Hematopoietic multipotent progenitor cell treated with erythropoietin and hydrocortisone succinate and interleukin-3 and kit ligand, for 8 days (in vitro differentiated cells): ENCODE data around the gene DDX23.

Source experiments
- DNase-seq: peaks from one replicate; pipeline ENCODE4 v3.0.0-alpha.2; 2015

The DDX23 gene

GRCh38 chr12:48794870-48795269 lies 57.1 kb downstream of the DDX23 start:
- DNase-seq = no peak

GRCh38 chr12:48793696-48794095 lies 58.3 kb downstream of the DDX23 start:
- DNase-seq = no peak

- DNase-seq = no peak
Observed at GRCh38 chr12:48789858-48790326, 62.1 kb downstream of the DDX23 start.

GRCh38 chr12:48788854-48789775 lies 62.8 kb downstream of the DDX23 start, which contains the start of gene ADCY6:
Gene ADCY6, minus strand, starts transcription at chr12:48789089. Its CDS starts 5,655 bp downstream, at chr12:48783434.
- no peak for DNase-seq

- no peak for DNase-seq
Observed at GRCh38 chr12:48788524-48788853, 63.5 kb downstream of the DDX23 start.

GRCh38 chr12:48787791-48788523 lies 64.0 kb downstream of the DDX23 start:
- no peak for DNase-seq

- no peak for DNase-seq
Observed at GRCh38 chr12:48786591-48787544, 65.1 kb downstream of the DDX23 start.

GRCh38 chr12:48783432-48783831 lies 68.5 kb downstream of the DDX23 start:
- no peak for DNase-seq

GRCh38 chr12:48782457-48783395 lies 69.2 kb downstream of the DDX23 start:
- DNase-seq = no peak

GRCh38 chr12:48781750-48782456 lies 70.1 kb downstream of the DDX23 start:
- no peak for DNase-seq

- DNase-seq = no peak
Observed at GRCh38 chr12:48780381-48781025, 71.5 kb downstream of the DDX23 start.

GRCh38 chr12:48779869-48780268 lies 72.1 kb downstream of the DDX23 start:
- peak; percentile 31 for DNase-seq
